GM23338 (cell line): ENCODE results near the gene KBTBD4. TPM values are rescaled to one million over a fixed set of nuclear protein-coding genes. Genes with fewer than 3 reads are reported as not detected.
A peak's percentile ranks its signal among the peaks of the same experiment; 100 is the strongest.

Experiments used
- ATAC-seq: fragments of 200-7000 bp; cut with Tn5 transposase; 3 replicates; pipeline ENCODE4 v1.9.1; 2020
- DNase-seq: peaks from one replicate; pipeline ENCODE4 v3.0.0-alpha.2; 2015; ENCODE audit warnings: low spot score
- H2AFZ ChIP-seq: fragments of 200-600 bp; sonication (generic); 2 replicates; pipeline ENCODE4 v1.8.0; 2016; ENCODE audit warnings: antibody characterized with exemption, mild to moderate bottlenecking, moderate library complexity
- H3F3A ChIP-seq: fragments of 200-600 bp; sonication (generic); replicated peaks from 2 replicates; pipeline ENCODE4 v1.8.0; 2017; ENCODE audit warnings: antibody characterized with exemption, mixed run types, low read depth
- H3K27ac ChIP-seq: fragments of 200-600 bp; sonication (generic); 2 replicates; pipeline ENCODE4 v1.6.1; 2016; ENCODE audit warnings: low read depth
- H3K27me3 ChIP-seq: fragments of 200-600 bp; sonication (generic); 2 replicates; pipeline ENCODE4 v1.8.0; 2016; ENCODE audit warnings: mild to moderate bottlenecking, mixed run types, moderate library complexity; ENCODE audit not compliant: insufficient read depth
- H3K36me3 ChIP-seq: fragments of 200-600 bp; sonication (generic); 2 replicates; pipeline ENCODE4 v1.8.0; 2016; ENCODE audit warnings: mild to moderate bottlenecking; ENCODE audit not compliant: insufficient read depth
- H3K4me1 ChIP-seq: fragments of 200-600 bp; sonication (generic); 2 replicates; pipeline ENCODE4 v1.8.0; 2016; ENCODE audit warnings: mild to moderate bottlenecking, moderate library complexity; ENCODE audit not compliant: insufficient read depth
- H3K4me2 ChIP-seq: fragments of 200-600 bp; sonication (generic); 2 replicates; pipeline ENCODE4 v1.7.1; 2017; ENCODE audit warnings: mixed run types
- H3K4me3 ChIP-seq: fragments of 200-600 bp; sonication (generic); 2 replicates; pipeline ENCODE4 v1.6.1; 2016; ENCODE audit warnings: mixed run types
- H3K79me2 ChIP-seq: fragments of 200-600 bp; sonication (generic); replicated peaks from 2 replicates; pipeline ENCODE4 v1.8.0; 2017; ENCODE audit warnings: mild to moderate bottlenecking; ENCODE audit not compliant: insufficient read depth
- H3K9me2 ChIP-seq: fragments of 200-600 bp; sonication (generic); 2 replicates; pipeline ENCODE4 v1.8.0; 2017; ENCODE audit not compliant: insufficient read depth
- H4K20me1 ChIP-seq: fragments of 200-600 bp; sonication (generic); replicated peaks from 2 replicates; pipeline ENCODE4 v1.8.0; 2017; ENCODE audit warnings: mild to moderate bottlenecking; ENCODE audit not compliant: insufficient read depth
- H3K27ac Mint-ChIP-seq: 2 replicates; pipeline ENCODE4 v1.8.0; 2020; ENCODE audit warnings: inconsistent platforms, mild to moderate bottlenecking, moderate library complexity, mixed read lengths
- H3K27me3 Mint-ChIP-seq: 3 replicates; pipeline ENCODE4 v1.8.0; 2022; ENCODE audit warnings: low read depth, mild to moderate bottlenecking, moderate library complexity, mixed read lengths, inconsistent platforms; ENCODE audit not compliant: insufficient read depth, poor library complexity
- H3K36me3 Mint-ChIP-seq: 3 replicates; pipeline ENCODE4 v1.8.0; 2021; ENCODE audit warnings: low read depth, mild to moderate bottlenecking, inconsistent platforms, moderate library complexity, mixed read lengths
- H3K4me1 Mint-ChIP-seq: 3 replicates; pipeline ENCODE4 v1.8.0; 2020; ENCODE audit warnings: mild to moderate bottlenecking, inconsistent platforms, mixed read lengths
- H3K4me3 Mint-ChIP-seq: 3 replicates; pipeline ENCODE4 v1.8.0; 2021; ENCODE audit warnings: moderate library complexity, mild to moderate bottlenecking, inconsistent platforms, mixed read lengths
- H3K9me3 Mint-ChIP-seq: 3 replicates; pipeline ENCODE4 v1.8.0; 2020; ENCODE audit warnings: moderate library complexity, mild to moderate bottlenecking, inconsistent platforms, mixed read lengths
- CREB1 ChIP-seq: fragments of 250-450 bp; sonication (Bioruptor Pico); IDR thresholded peaks from 2 replicates; pipeline ENCODE4 v1.5.0; 2020; ENCODE audit warnings: low read depth, mild to moderate bottlenecking, moderate library complexity
- EZH2 ChIP-seq: fragments of 200-600 bp; sonication (generic); IDR thresholded peaks from one replicate; pipeline ENCODE4 v1.8.0; 2017; ENCODE audit warnings: antibody characterized with exemption, mild to moderate bottlenecking, low read depth; ENCODE audit not compliant: unreplicated experiment
- EZH2phosphoT487 ChIP-seq: fragments of 200-600 bp; sonication (generic); IDR thresholded peaks from one replicate; pipeline ENCODE4 v1.8.1; 2018; ENCODE audit warnings: antibody characterized with exemption; ENCODE audit not compliant: unreplicated experiment
- JUNB ChIP-seq: IDR thresholded peaks from one replicate; pipeline ENCODE4 v1.6.1; 2016; ENCODE audit warnings: antibody characterized with exemption; ENCODE audit not compliant: unreplicated experiment
- NANOG ChIP-seq: IDR thresholded peaks from 2 replicates; pipeline ENCODE4 v1.6.1; 2016; ENCODE audit warnings: antibody characterized with exemption, borderline replicate concordance
- POLR2AphosphoS5 ChIP-seq: IDR thresholded peaks from 2 replicates; pipeline ENCODE4 v1.6.1; 2016; ENCODE audit warnings: antibody characterized with exemption, low read depth
- STAT1 ChIP-seq: IDR thresholded peaks from one replicate; pipeline ENCODE4 v1.6.1; 2016; ENCODE audit warnings: antibody characterized with exemption; ENCODE audit not compliant: unreplicated experiment
- ZNF114 ChIP-seq: fragments of 250-450 bp; sonication (Bioruptor Pico); IDR thresholded peaks from 2 replicates; pipeline ENCODE4 v1.5.0; 2020; ENCODE audit warnings: mild to moderate bottlenecking, moderate library complexity
- ZNF331 ChIP-seq: fragments of 250-450 bp; sonication (Bioruptor Pico); IDR thresholded peaks from 2 replicates; pipeline ENCODE4 v1.5.0; 2020; ENCODE audit warnings: low read depth, mild to moderate bottlenecking, moderate library complexity
- polyA plus RNA-seq: library from polyadenylated mRNA; unstranded; fragments of >200 nt; fragmentation: Nextera tagmentation; extraction: Ambion mirVana; gene quantifications from 2 replicates; pipeline ENCODE4 v1.2.1, GENCODE V29; 2016
- total RNA-seq: library from RNA; depleted of rRNA; stranded (reverse); fragments of >200 nt; shearing (Covaris generic); gene quantifications from 2 replicates; pipeline ENCODE4 v1.2.3, GENCODE V29; 2014
- TF ChIP-seq, protein P1 (sequence below): IDR thresholded peaks from one replicate; pipeline ENCODE4 v1.6.1; 2018; ENCODE audit warnings: antibody characterized with exemption; ENCODE audit not compliant: unreplicated experiment
- TF ChIP-seq, protein P2 (sequence below): fragments of 250-450 bp; sonication (Bioruptor Pico); IDR thresholded peaks from 2 replicates; pipeline ENCODE4 v1.5.0; 2020; ENCODE audit warnings: mild to moderate bottlenecking, moderate library complexity

KBTBD4 gene
- total and polyA plus RNA-seq, 2 experiments from 2014 or later = 5.8 to 16.6 TPM

DNA sequence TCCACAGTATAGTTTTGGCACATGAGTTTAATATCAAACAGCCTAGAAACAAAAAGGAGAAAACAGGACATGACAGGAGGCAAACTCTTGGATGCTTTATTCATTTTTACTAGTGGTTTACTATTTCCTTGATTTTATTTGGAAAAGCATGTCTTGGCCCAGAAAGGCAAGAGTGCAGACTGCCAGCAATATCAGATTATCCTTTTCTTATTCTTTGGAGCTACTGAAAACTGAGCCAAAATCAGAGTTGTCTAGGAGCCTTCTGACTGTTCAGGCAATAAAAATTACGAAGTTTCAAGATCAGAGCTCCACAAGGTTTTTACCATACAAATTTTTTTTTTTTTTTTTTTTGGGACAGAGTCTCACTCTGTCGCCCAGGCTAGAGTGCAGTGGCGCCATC is 41.9 kb downstream of the KBTBD4 start (continued):
- TF ChIP-seq, protein P1, sequence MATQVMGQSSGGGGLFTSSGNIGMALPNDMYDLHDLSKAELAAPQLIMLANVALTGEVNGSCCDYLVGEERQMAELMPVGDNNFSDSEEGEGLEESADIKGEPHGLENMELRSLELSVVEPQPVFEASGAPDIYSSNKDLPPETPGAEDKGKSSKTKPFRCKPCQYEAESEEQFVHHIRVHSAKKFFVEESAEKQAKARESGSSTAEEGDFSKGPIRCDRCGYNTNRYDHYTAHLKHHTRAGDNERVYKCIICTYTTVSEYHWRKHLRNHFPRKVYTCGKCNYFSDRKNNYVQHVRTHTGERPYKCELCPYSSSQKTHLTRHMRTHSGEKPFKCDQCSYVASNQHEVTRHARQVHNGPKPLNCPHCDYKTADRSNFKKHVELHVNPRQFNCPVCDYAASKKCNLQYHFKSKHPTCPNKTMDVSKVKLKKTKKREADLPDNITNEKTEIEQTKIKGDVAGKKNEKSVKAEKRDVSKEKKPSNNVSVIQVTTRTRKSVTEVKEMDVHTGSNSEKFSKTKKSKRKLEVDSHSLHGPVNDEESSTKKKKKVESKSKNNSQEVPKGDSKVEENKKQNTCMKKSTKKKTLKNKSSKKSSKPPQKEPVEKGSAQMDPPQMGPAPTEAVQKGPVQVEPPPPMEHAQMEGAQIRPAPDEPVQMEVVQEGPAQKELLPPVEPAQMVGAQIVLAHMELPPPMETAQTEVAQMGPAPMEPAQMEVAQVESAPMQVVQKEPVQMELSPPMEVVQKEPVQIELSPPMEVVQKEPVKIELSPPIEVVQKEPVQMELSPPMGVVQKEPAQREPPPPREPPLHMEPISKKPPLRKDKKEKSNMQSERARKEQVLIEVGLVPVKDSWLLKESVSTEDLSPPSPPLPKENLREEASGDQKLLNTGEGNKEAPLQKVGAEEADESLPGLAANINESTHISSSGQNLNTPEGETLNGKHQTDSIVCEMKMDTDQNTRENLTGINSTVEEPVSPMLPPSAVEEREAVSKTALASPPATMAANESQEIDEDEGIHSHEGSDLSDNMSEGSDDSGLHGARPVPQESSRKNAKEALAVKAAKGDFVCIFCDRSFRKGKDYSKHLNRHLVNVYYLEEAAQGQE = no peak
- no peak for TF ChIP-seq CREB1 (CRISPR knock-in tag)

- Mint-ChIP-seq H3K4me3 (no peak overlapping the region), H3K36me3 (peaks cover 15% of the 10 kb centered on the region; the same call in 2 of the 3 replicates), H3K9me3 (no peaks in the 10 kb centered on the region), H3K27me3 (peaks cover 1% of the 10 kb centered on the region), H3K4me1 (peaks cover 23% of the 10 kb centered on the region), H3K27ac (peak overlapping the region; percentile 65; the same call in 1 of the 2 replicates)
- no peak for ATAC-seq
- no peak overlapping the region for H3K4me2 ChIP-seq
- no peaks in the 10 kb centered on the region for H3K36me3 ChIP-seq
- H4K20me1 ChIP-seq = peaks cover 86% of the 10 kb centered on the region
- peaks cover 100% of the 10 kb centered on the region for H3K79me2 ChIP-seq
- no peaks in the 10 kb centered on the region for H3K27me3 ChIP-seq
- peaks cover 29% of the 10 kb centered on the region for H3K4me1 ChIP-seq
- 0 out of 2 replicates have a peak, but pooled peaks cover 5% of the 10 kb centered on the region for H3F3A ChIP-seq
- H2AFZ ChIP-seq = no peak overlapping the region
- no peak overlapping the region for H3K4me3 ChIP-seq
- DNase-seq = no peak
- H3K27ac ChIP-seq = no peak overlapping the region; the same call in 1 of the 2 replicates
- no peaks in the 10 kb centered on the region; the same call in 1 of the 2 replicates for H3K9me2 ChIP-seq
- TF ChIP-seq EZH2 (no peak), NANOG (no peak), JUNB (no peak), ZNF114 (CRISPR knock-in tag) (no peak), CREB1 (CRISPR knock-in tag) (no peak), STAT1 (no peak), ZNF331 (CRISPR knock-in tag) (no peak), EZH2phosphoT487 (no peak), POLR2AphosphoS5 (no peak)
- TF ChIP-seq, protein P2, sequence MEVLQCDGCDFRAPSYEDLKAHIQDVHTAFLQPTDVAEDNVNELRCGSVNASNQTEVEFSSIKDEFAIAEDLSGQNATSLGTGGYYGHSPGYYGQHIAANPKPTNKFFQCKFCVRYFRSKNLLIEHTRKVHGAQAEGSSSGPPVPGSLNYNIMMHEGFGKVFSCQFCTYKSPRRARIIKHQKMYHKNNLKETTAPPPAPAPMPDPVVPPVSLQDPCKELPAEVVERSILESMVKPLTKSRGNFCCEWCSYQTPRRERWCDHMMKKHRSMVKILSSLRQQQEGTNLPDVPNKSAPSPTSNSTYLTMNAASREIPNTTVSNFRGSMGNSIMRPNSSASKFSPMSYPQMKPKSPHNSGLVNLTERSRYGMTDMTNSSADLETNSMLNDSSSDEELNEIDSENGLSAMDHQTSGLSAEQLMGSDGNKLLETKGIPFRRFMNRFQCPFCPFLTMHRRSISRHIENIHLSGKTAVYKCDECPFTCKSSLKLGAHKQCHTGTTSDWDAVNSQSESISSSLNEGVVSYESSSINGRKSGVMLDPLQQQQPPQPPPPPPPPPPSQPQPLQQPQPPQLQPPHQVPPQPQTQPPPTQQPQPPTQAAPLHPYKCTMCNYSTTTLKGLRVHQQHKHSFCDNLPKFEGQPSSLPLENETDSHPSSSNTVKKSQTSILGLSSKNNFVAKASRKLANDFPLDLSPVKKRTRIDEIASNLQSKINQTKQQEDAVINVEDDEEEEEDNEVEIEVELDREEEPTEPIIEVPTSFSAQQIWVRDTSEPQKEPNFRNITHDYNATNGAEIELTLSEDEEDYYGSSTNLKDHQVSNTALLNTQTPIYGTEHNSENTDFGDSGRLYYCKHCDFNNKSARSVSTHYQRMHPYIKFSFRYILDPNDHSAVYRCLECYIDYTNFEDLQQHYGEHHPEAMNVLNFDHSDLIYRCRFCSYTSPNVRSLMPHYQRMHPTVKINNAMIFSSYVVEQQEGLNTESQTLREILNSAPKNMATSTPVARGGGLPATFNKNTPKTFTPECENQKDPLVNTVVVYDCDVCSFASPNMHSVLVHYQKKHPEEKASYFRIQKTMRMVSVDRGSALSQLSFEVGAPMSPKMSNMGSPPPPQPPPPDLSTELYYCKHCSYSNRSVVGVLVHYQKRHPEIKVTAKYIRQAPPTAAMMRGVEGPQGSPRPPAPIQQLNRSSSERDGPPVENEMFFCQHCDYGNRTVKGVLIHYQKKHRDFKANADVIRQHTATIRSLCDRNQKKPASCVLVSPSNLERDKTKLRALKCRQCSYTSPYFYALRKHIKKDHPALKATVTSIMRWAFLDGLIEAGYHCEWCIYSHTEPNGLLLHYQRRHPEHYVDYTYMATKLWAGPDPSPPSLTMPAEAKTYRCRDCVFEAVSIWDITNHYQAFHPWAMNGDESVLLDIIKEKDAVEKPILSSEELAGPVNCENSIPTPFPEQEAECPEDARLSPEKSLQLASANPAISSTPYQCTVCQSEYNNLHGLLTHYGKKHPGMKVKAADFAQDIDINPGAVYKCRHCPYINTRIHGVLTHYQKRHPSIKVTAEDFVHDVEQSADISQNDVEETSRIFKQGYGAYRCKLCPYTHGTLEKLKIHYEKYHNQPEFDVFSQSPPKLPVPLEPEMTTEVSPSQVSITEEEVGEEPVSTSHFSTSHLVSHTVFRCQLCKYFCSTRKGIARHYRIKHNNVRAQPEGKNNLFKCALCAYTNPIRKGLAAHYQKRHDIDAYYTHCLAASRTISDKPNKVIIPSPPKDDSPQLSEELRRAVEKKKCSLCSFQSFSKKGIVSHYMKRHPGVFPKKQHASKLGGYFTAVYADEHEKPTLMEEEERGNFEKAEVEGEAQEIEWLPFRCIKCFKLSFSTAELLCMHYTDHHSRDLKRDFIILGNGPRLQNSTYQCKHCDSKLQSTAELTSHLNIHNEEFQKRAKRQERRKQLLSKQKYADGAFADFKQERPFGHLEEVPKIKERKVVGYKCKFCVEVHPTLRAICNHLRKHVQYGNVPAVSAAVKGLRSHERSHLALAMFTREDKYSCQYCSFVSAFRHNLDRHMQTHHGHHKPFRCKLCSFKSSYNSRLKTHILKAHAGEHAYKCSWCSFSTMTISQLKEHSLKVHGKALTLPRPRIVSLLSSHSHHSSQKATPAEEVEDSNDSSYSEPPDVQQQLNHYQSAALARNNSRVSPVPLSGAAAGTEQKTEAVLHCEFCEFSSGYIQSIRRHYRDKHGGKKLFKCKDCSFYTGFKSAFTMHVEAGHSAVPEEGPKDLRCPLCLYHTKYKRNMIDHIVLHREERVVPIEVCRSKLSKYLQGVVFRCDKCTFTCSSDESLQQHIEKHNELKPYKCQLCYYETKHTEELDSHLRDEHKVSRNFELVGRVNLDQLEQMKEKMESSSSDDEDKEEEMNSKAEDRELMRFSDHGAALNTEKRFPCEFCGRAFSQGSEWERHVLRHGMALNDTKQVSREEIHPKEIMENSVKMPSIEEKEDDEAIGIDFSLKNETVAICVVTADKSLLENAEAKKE (CRISPR knock-in tag) = no peak
- TF ChIP-seq, protein P1 = no peak
Observed at GRCh38 chr11:47534704-47535251, 44.0 kb downstream of the KBTBD4 start.
